Kidney (tissue), 14 donors: ENCODE results near the gene ALLC. TPM values are rescaled to one million over a fixed set of nuclear protein-coding genes. Genes with fewer than 3 reads are reported as not detected.

Experiments used
- DNase-seq, 5 donors: peaks; one replicate each; pipeline ENCODE4 v3.0.0-alpha.2; 2013 to 2020
- FAIRE-seq: peaks from 2 replicates; lab custom pipeline; 2012; peaks lifted over from hg19 to GRCh38; lab: Jason Lieb, UNC
- H3K27ac ChIP-seq, 2 donors: one replicate each; pipeline ENCODE4 v1.7.0; 2013; ENCODE audit warnings: low read depth in 2 of 2, low read length in 2 of 2, inconsistent platforms in 1 of 2
- H3K27me3 ChIP-seq: one replicate; pipeline ENCODE4 v1.7.1; 2013; ENCODE audit warnings: low read length, inconsistent platforms; ENCODE audit not compliant: control insufficient read depth, insufficient read depth
- H3K36me3 ChIP-seq, 3 donors: one replicate each; pipeline versions ENCODE4 v1.7.0 to v1.7.1; 2013; ENCODE audit warnings: low read length in 3 of 3, control low read depth in 1 of 3, inconsistent platforms in 1 of 3; ENCODE audit not compliant: insufficient read depth in 3 of 3, control insufficient read depth in 2 of 3
- H3K4me1 ChIP-seq, 3 donors: one replicate each; pipeline versions ENCODE4 v1.7.0 to v1.7.1; 2013; ENCODE audit warnings: low read length in 3 of 3, inconsistent platforms in 1 of 3, low read depth in 1 of 3; ENCODE audit not compliant: control insufficient read depth in 2 of 3, insufficient read depth in 2 of 3
- H3K4me3 ChIP-seq, 3 donors: one replicate each; pipeline versions ENCODE4 v1.7.0 to v1.8.1; 2013; ENCODE audit warnings: low read length in 3 of 3, control low read depth in 1 of 3, inconsistent platforms in 1 of 3
- H3K9ac ChIP-seq, 3 donors: one replicate each; pipeline versions ENCODE4 v1.7.0 to v1.7.1; 2013; ENCODE audit warnings: low read length in 3 of 3, control low read depth in 1 of 3, inconsistent platforms in 1 of 3
- H3K9me3 ChIP-seq, 3 donors: one replicate each; pipeline versions ENCODE4 v1.7.0 to v1.7.1; 2013; ENCODE audit warnings: low read length in 3 of 3, control low read depth in 1 of 3, inconsistent platforms in 1 of 3; ENCODE audit not compliant: control insufficient read depth in 2 of 3, insufficient read depth in 1 of 3
- intact Hi-C: fragments of 100-400 bp; cut with DNase I; formaldehyde crosslinking; loops from one replicate; pipeline ENCODE4 v1.11.1; 2022
- polyA plus RNA-seq: library from polyadenylated mRNA; stranded (reverse); fragments of 350-450 nt; fragmentation: Illumina TruSeq; extraction: RNeasy Lipid Tissue Mini Kit (QIAGEN cat#74804); gene quantifications from one replicate; pipeline ENCODE4 v1.2.3, GENCODE V29; 2014; ENCODE audit warnings: low read depth, low replicate concordance; ENCODE audit not compliant: insufficient read depth
- total RNA-seq: library from RNA; stranded (reverse); fragmentation: NEBNext Ultra II Directional; extraction: Animal tissue kit (Norgen Biotek cat#: 25700); gene quantifications from one replicate; pipeline ENCODE4 v1.2.1, GENCODE V29; 2021
- TF ChIP-seq, protein P1 (sequence below): IDR thresholded peaks from 3 replicates; pipeline ENCODE4 v1.5.1; 2012; ENCODE audit warnings: mild to moderate bottlenecking, moderate library complexity, borderline replicate concordance; ENCODE audit not compliant: insufficient read depth; ENCODE audit errors: extremely low read depth
- donor health status: control.
- donor health status: control.
- donor health status: control.
- donor health status: control.
- donor health status: control.
- donor health status: DM: yes; HTN: yes; CAD: no.
- donor health status: Normal renal cell carcinoma (clear cell type).

ALLC gene
- total and polyA plus RNA-seq, 2 donors from 2014 or later: 1.3 TPM; not detected in 1

GRCh38 chr2:3627500-3628100 is 30.4 kb upstream of the ALLC start:
- intact Hi-C loops: no loop called here
- Histone ChIP-seq H3K27ac (no peak overlapping the region), H3K4me1 (peaks cover 0 to 18% (median 0%) of the 10 kb centered on the region in 3 donors), H3K4me3 (no peak overlapping the region), H3K9me3 (no peaks in the 10 kb centered on the region), H3K9ac (no peak overlapping the region), H3K36me3 (peaks cover 0 to 5% (median 0%) of the 10 kb centered on the region in 3 donors), H3K27me3 (no peaks in the 10 kb centered on the region)
- FAIRE-seq (no peak), DNase-seq (peak in 2 of 5 donors; percentile 16 to 26)
- TF ChIP-seq, protein P1, sequence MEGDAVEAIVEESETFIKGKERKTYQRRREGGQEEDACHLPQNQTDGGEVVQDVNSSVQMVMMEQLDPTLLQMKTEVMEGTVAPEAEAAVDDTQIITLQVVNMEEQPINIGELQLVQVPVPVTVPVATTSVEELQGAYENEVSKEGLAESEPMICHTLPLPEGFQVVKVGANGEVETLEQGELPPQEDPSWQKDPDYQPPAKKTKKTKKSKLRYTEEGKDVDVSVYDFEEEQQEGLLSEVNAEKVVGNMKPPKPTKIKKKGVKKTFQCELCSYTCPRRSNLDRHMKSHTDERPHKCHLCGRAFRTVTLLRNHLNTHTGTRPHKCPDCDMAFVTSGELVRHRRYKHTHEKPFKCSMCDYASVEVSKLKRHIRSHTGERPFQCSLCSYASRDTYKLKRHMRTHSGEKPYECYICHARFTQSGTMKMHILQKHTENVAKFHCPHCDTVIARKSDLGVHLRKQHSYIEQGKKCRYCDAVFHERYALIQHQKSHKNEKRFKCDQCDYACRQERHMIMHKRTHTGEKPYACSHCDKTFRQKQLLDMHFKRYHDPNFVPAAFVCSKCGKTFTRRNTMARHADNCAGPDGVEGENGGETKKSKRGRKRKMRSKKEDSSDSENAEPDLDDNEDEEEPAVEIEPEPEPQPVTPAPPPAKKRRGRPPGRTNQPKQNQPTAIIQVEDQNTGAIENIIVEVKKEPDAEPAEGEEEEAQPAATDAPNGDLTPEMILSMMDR: no peak

GRCh38 chr2:3628241-3628679 is 29.7 kb upstream of the ALLC start:
- Histone ChIP-seq H3K4me3 (no peak overlapping the region), H3K9me3 (no peaks in the 10 kb centered on the region), H3K27me3 (no peaks in the 10 kb centered on the region), H3K27ac (no peak overlapping the region), H3K4me1 (peaks cover 0 to 18% (median 0%) of the 10 kb centered on the region in 3 donors), H3K9ac (no peak overlapping the region), H3K36me3 (peaks cover 0 to 5% (median 0%) of the 10 kb centered on the region in 3 donors)
- intact Hi-C loops: no loop called here
- DNase-seq: peak in 2 of 5 donors; percentile 23 to 58
- FAIRE-seq: no peak
- TF ChIP-seq, protein P1: no peak

DNA sequence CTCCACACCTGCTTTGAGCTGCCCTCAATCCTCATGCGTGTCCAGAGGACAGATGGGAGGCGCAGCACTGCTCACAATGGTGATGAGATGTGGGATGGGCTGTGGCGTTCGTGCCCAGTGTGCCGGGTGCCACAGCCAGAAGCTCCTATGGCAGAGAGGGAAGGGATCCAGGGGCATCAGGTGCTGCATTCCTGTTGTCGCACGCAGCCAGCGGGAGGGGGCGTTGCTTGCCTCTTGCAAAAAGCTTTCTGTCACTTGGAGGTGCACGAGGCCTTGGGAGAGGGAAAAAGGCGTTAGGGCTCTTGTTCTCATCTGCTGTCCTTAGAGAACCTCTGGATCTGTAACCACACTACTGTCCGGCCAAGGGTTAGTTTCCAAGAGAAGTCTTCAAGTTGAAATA is 29.2 kb upstream of the ALLC start:
- intact Hi-C loops: no loop called here
- DNase-seq (peak; percentile 55 to 71 (median 56)), FAIRE-seq (no peak)
- H3K27ac ChIP-seq: no peak overlapping the region
- peaks cover 0 to 5% (median 0%) of the 10 kb centered on the region in 3 donors for H3K36me3 ChIP-seq
- H3K9me3 ChIP-seq: no peaks in the 10 kb centered on the region
- H3K9ac ChIP-seq: no peak overlapping the region
- H3K4me1 ChIP-seq: peaks cover 0 to 18% (median 0%) of the 10 kb centered on the region in 3 donors
- no peak overlapping the region for H3K4me3 ChIP-seq
- TF ChIP-seq, protein P1: no peak
- H3K27me3 ChIP-seq: no peaks in the 10 kb centered on the region
